ENCODE measurements around the gene SIRPD.

SIRPD gene

GRCh38 chr20:1491860-1492642, 65.5 kb downstream of the SIRPD start:
- DNase-seq, result no peak

- DNase-seq, result no peak
Measured at GRCh38 chr20:1491281-1491840, 66.1 kb downstream of the SIRPD start, which contains the start of gene SIRPB2. Gene SIRPB2, minus strand, starts transcription at chr20:1491420. Its CDS starts 61 bp downstream, at chr20:1491359.

- DNase-seq, result no peak
Measured at GRCh38 chr20:1490643-1491195, 66.8 kb downstream of the SIRPD start.

GRCh38 chr20:1489764-1490436, 67.6 kb downstream of the SIRPD start:
- DNase-seq, result no peak

GRCh38 chr20:1489325-1489724, 68.2 kb downstream of the SIRPD start:
- DNase-seq, result no peak

- no peak for DNase-seq
Measured at GRCh38 chr20:1486566-1486965, 70.9 kb downstream of the SIRPD start.

- DNase-seq, result no peak
Measured at GRCh38 chr20:1484438-1485116, 72.9 kb downstream of the SIRPD start.
